Posterior cingulate gyrus (tissue), 11 donors: ENCODE results near the gene TLL2.

ENCODE experiments used
- DNase-seq, 10 donors: peaks; one replicate each; pipeline versions ENCODE4 v3.0.0 to v3.0.0-alpha.2; 2020 to 2021; ENCODE audit warnings: mixed read lengths in 3 of 10
- intact Hi-C: fragments of 100-400 bp; cut with DNase I; formaldehyde crosslinking; loops from one replicate; pipeline ENCODE4 v1.15.1; 2023

TLL2 gene

GRCh38 chr10:96370584-96371157 is 143.1 kb downstream of the TLL2 start:
- intact Hi-C loops = loop anchor here (10.0 kb wide), 2 partner anchors 214 to 654 kb away; partner anchors contain the start of gene TM9SF3
- DNase-seq = peak in 8 of 10 donors; percentile 37 to 94 (median 69)

GRCh38 chr10:96369890-96370583 is 143.7 kb downstream of the TLL2 start:
- intact Hi-C loops = loop anchor here (10.0 kb wide), 2 partner anchors 215 to 655 kb away; partner anchors contain the start of gene TM9SF3
- DNase-seq = peak in 1 of 10 donors; percentile 85

- intact Hi-C loops = no loop called here
- DNase-seq = peak in 1 of 10 donors; percentile 69
Measured at GRCh38 chr10:96368971-96369370, 144.8 kb downstream of the TLL2 start.

GRCh38 chr10:96367470-96367869 is 146.3 kb downstream of the TLL2 start:
- no peak for DNase-seq
- intact Hi-C loops = no loop called here

- no peak for DNase-seq
- intact Hi-C loops = no loop called here
Measured at GRCh38 chr10:96366508-96366907, 147.2 kb downstream of the TLL2 start.

- DNase-seq = no peak
- intact Hi-C loops = no loop called here
Measured at GRCh38 chr10:96365571-96365970, 148.2 kb downstream of the TLL2 start.

- intact Hi-C loops = no loop called here
- no peak for DNase-seq
Measured at GRCh38 chr10:96360766-96361165, 153.0 kb downstream of the TLL2 start.

- DNase-seq = no peak
- intact Hi-C loops = no loop called here
Measured at GRCh38 chr10:96360331-96360730, 153.4 kb downstream of the TLL2 start.

- no peak for DNase-seq
- intact Hi-C loops = no loop called here
Measured at GRCh38 chr10:96359616-96360015, 154.1 kb downstream of the TLL2 start.

GRCh38 chr10:96358851-96359540 is 154.7 kb downstream of the TLL2 start, which contains the start of gene OPALIN:
OPALIN (minus strand) TSS chr10:96359002; CDS start chr10:96358896, 106 bp downstream.
- DNase-seq = peak in 5 of 10 donors; percentile 44 to 94 (median 50)
- intact Hi-C loops = no loop called here

GRCh38 chr10:96357038-96357620 is 156.6 kb downstream of the TLL2 start:
- intact Hi-C loops = no loop called here
- peak in 8 of 10 donors; percentile 38 to 94 (median 65) for DNase-seq

- no peak for DNase-seq
- intact Hi-C loops = no loop called here
Measured at GRCh38 chr10:96352582-96352981, 161.1 kb downstream of the TLL2 start.

- no peak for DNase-seq
- intact Hi-C loops = no loop called here
Measured at GRCh38 chr10:96352027-96352426, 161.7 kb downstream of the TLL2 start.

GRCh38 chr10:96346295-96346694 is 167.4 kb downstream of the TLL2 start:
- intact Hi-C loops = no loop called here
- no peak for DNase-seq

- no peak for DNase-seq
- intact Hi-C loops = no loop called here
Measured at GRCh38 chr10:96345222-96345621, 168.5 kb downstream of the TLL2 start.

- intact Hi-C loops = no loop called here
- DNase-seq = no peak
Measured at GRCh38 chr10:96344178-96344577, 169.5 kb downstream of the TLL2 start.

GRCh38 chr10:96342402-96342801 is 171.3 kb downstream of the TLL2 start:
- intact Hi-C loops = no loop called here
- DNase-seq = no peak

- intact Hi-C loops = no loop called here
- no peak for DNase-seq
Measured at GRCh38 chr10:96341219-96342182, 172.2 kb downstream of the TLL2 start.

- intact Hi-C loops = no loop called here
- DNase-seq = peak; percentile 33 to 96 (median 74)
Measured at GRCh38 chr10:96339956-96340904, 173.5 kb downstream of the TLL2 start.
